HEK293T (cell line): ENCODE data around the gene FBXL2.

Experiments
- ARNT ChIP-seq: fragments of 450-650 bp; IDR thresholded peaks from 2 replicates; pipeline ENCODE4 v1.6.1; 2017; ENCODE audit warnings: mild to moderate bottlenecking
- BHLHE40 ChIP-seq: fragments of 450-650 bp; IDR thresholded peaks from 2 replicates; pipeline ENCODE4 v1.6.1; 2016; ENCODE audit warnings: mild to moderate bottlenecking, moderate library complexity, borderline replicate concordance
- FOXM1 ChIP-seq: fragments of 450-650 bp; IDR thresholded peaks from 2 replicates; pipeline ENCODE4 v1.6.1; 2017; ENCODE audit warnings: mild to moderate bottlenecking, borderline replicate concordance
- HDGF ChIP-seq: fragments of 450-650 bp; IDR thresholded peaks from 2 replicates; pipeline ENCODE4 v1.6.1; 2017; ENCODE audit warnings: antibody characterized with exemption, borderline replicate concordance
- SP1 ChIP-seq: fragments of 450-650 bp; IDR thresholded peaks from 2 replicates; pipeline ENCODE4 v1.6.1; 2017
- SUZ12 ChIP-seq: fragments of 450-650 bp; IDR thresholded peaks from 2 replicates; pipeline ENCODE4 v1.6.1; 2016; ENCODE audit warnings: mild to moderate bottlenecking

GRCh38 chr3:33273628-33274027 lies 3.6 kb upstream of the FBXL2 start:
- TF ChIP-seq BHLHE40: no peak
- TF ChIP-seq HDGF: no peak
- TF ChIP-seq SP1: no peak
- TF ChIP-seq ARNT: no peak
- no peak for TF ChIP-seq FOXM1
- TF ChIP-seq SUZ12: no peak
